GM23338 (cell line): ENCODE results near the gene SLC39A7. TPM values are rescaled to one million over a fixed set of nuclear protein-coding genes. Genes with fewer than 3 reads are reported as not detected.

Experiments
- microRNA counts: library from miRNA; unstranded; fragments of <30 nt; microRNA quantifications from one replicate; lab custom pipeline; 2017
- microRNA-seq: library from miRNA; unstranded; fragments of <30 nt; microRNA quantifications from one replicate; pipeline ENCODE4, GENCODE V29; 2017
- polyA plus RNA-seq: library from polyadenylated mRNA; unstranded; fragments of >200 nt; fragmentation: Nextera tagmentation; extraction: Ambion mirVana; gene quantifications from 2 replicates; pipeline ENCODE4 v1.2.1, GENCODE V29; 2016
- small RNA-seq: library from RNA; depleted of rRNA; stranded (forward); fragments of <200 nt; gene quantifications from one replicate; pipeline ENCODE3, GENCODE V24; 2014; ENCODE audit warnings: low replicate concordance
- total RNA-seq: library from RNA; depleted of rRNA; stranded (reverse); fragments of >200 nt; shearing (Covaris generic); gene quantifications from 2 replicates; pipeline ENCODE4 v1.2.3, GENCODE V29; 2014; rRNA removed

Gene SLC39A7
- total and polyA plus RNA-seq, 2 experiments from 2014 or later = 9.0 to 75.9 TPM

MicroRNAs within 50 kb of the gene (microRNA counts, 767-probe panel; counts per million panel counts)
- microRNA hsa-miR-219-1-3p (lab: Ali Mortazavi, UCI) (not detected), microRNA hsa-miR-219-5p (lab: Ali Mortazavi, UCI) (not detected)

Small RNAs within 50 kb of the gene (microRNA-seq; reads per million reads assigned to microRNA genes)
- not detected for gene MIR219A1

Small RNAs within 50 kb of the gene (small RNA-seq; reads per million reads assigned to genes)
- 0.10 reads per million for gene MIR219A1
- gene RNY4P10 = not detected

Other genes starting within 250 kb of the SLC39A7 start
- 3.5 and 5.2 TPM in 2 replicates for gene HLA-DMA, start 247.8 kb upstream of the SLC39A7 start, total RNA-seq
- gene HLA-DMA, start 247.8 kb upstream of the SLC39A7 start, polyA plus RNA-seq = 6.2 and 8.1 TPM in 2 replicates
- 169 and 182 TPM in 2 replicates for gene BRD2, start 232.3 kb upstream of the SLC39A7 start, total RNA-seq
- 81.9 and 84.9 TPM in 2 replicates for gene BRD2, start 232.3 kb upstream of the SLC39A7 start, polyA plus RNA-seq
- 30.5 and 34.2 TPM in 2 replicates for gene HLA-DOA, start 191.3 kb upstream of the SLC39A7 start, total RNA-seq
- 4.8 TPM in 2 replicates for gene HLA-DOA, start 191.3 kb upstream of the SLC39A7 start, polyA plus RNA-seq
- 6.6 and 6.9 TPM in 2 replicates for gene HLA-DPA1, start 127.2 kb upstream of the SLC39A7 start, total RNA-seq
- gene HLA-DPA1, start 127.2 kb upstream of the SLC39A7 start, polyA plus RNA-seq = 3.9 and 4.1 TPM in 2 replicates
- gene HLA-DPB1, start 124.9 kb upstream of the SLC39A7 start, total RNA-seq = 32.1 and 37.6 TPM in 2 replicates
- gene HLA-DPB1, start 124.9 kb upstream of the SLC39A7 start, polyA plus RNA-seq = 19.8 and 22.0 TPM in 2 replicates
- 1.3 and 2.7 TPM in 2 replicates for gene COL11A2, start 8.4 kb upstream of the SLC39A7 start, total RNA-seq
- 1.6 and 2.2 TPM in 2 replicates for gene COL11A2, start 8.4 kb upstream of the SLC39A7 start, polyA plus RNA-seq
- gene RXRB, start 202 bp upstream of the SLC39A7 start, total RNA-seq = 11.3 and 11.6 TPM in 2 replicates
- 6.7 and 6.9 TPM in 2 replicates for gene RXRB, start 202 bp upstream of the SLC39A7 start, polyA plus RNA-seq
- 8.9 and 16.0 TPM in 2 replicates for gene HSD17B8, start 3.8 kb downstream of the SLC39A7 start, total RNA-seq
- 4.3 and 5.6 TPM in 2 replicates for gene HSD17B8, start 3.8 kb downstream of the SLC39A7 start, polyA plus RNA-seq
- gene RING1, start 7.6 kb downstream of the SLC39A7 start, total RNA-seq = 8.0 and 16.0 TPM in 2 replicates
- 6.4 and 8.3 TPM in 2 replicates for gene RING1, start 7.6 kb downstream of the SLC39A7 start, polyA plus RNA-seq
- gene VPS52, start 71.0 kb downstream of the SLC39A7 start, total RNA-seq = 25.0 and 31.1 TPM in 2 replicates
- 20.6 and 27.9 TPM in 2 replicates for gene VPS52, start 71.0 kb downstream of the SLC39A7 start, polyA plus RNA-seq
- gene RPS18, start 71.2 kb downstream of the SLC39A7 start, total RNA-seq = 2,133 and 2,664 TPM in 2 replicates
- gene RPS18, start 71.2 kb downstream of the SLC39A7 start, polyA plus RNA-seq = 4,776 and 5,223 TPM in 2 replicates
- 1.0 and 2.3 TPM in 2 replicates for gene B3GALT4, start 76.3 kb downstream of the SLC39A7 start, total RNA-seq
- gene B3GALT4, start 76.3 kb downstream of the SLC39A7 start, polyA plus RNA-seq = 1.3 and 1.8 TPM in 2 replicates
- gene WDR46, start 88.4 kb downstream of the SLC39A7 start, total RNA-seq = 104 and 106 TPM in 2 replicates
- gene WDR46, start 88.4 kb downstream of the SLC39A7 start, polyA plus RNA-seq = 63.9 and 71.4 TPM in 2 replicates
- 62.2 and 80.4 TPM in 2 replicates for gene PFDN6, start 88.7 kb downstream of the SLC39A7 start, total RNA-seq
- 54.0 and 56.1 TPM in 2 replicates for gene PFDN6, start 88.7 kb downstream of the SLC39A7 start, polyA plus RNA-seq
- 44.9 and 52.2 TPM in 2 replicates for gene RGL2, start 98.1 kb downstream of the SLC39A7 start, total RNA-seq
- gene RGL2, start 98.1 kb downstream of the SLC39A7 start, polyA plus RNA-seq = 28.0 and 31.7 TPM in 2 replicates
- 29.1 and 37.5 TPM in 2 replicates for gene TAPBP, start 113.2 kb downstream of the SLC39A7 start, total RNA-seq
- gene TAPBP, start 113.2 kb downstream of the SLC39A7 start, polyA plus RNA-seq = 18.1 and 19.9 TPM in 2 replicates
- 7.7 and 8.8 TPM in 2 replicates for gene ZBTB22, start 116.9 kb downstream of the SLC39A7 start, total RNA-seq
- 1.9 and 3.9 TPM in 2 replicates for gene ZBTB22, start 116.9 kb downstream of the SLC39A7 start, polyA plus RNA-seq
- gene DAXX, start 122.1 kb downstream of the SLC39A7 start, total RNA-seq = 73.2 and 107 TPM in 2 replicates
- gene DAXX, start 122.1 kb downstream of the SLC39A7 start, polyA plus RNA-seq = 67.4 and 71.0 TPM in 2 replicates
- gene KIFC1, start 191.0 kb downstream of the SLC39A7 start, total RNA-seq = 61.7 and 64.4 TPM in 2 replicates
- gene KIFC1, start 191.0 kb downstream of the SLC39A7 start, polyA plus RNA-seq = 10.1 and 10.3 TPM in 2 replicates
- 33.2 and 46.7 TPM in 2 replicates for gene PHF1, start 210.1 kb downstream of the SLC39A7 start, total RNA-seq
- 29.4 and 31.4 TPM in 2 replicates for gene PHF1, start 210.1 kb downstream of the SLC39A7 start, polyA plus RNA-seq
- gene CUTA, start 217.2 kb downstream of the SLC39A7 start, total RNA-seq = 193 and 207 TPM in 2 replicates
- 421 and 426 TPM in 2 replicates for gene CUTA, start 217.2 kb downstream of the SLC39A7 start, polyA plus RNA-seq
- 36.9 and 45.0 TPM in 2 replicates for gene SYNGAP1, start 219.2 kb downstream of the SLC39A7 start, total RNA-seq
- 12.9 and 13.9 TPM in 2 replicates for gene SYNGAP1, start 219.2 kb downstream of the SLC39A7 start, polyA plus RNA-seq